Suprapubic skin (tissue), 4 donors: ENCODE results near the gene COL15A1. TPM values are rescaled to one million over a fixed set of nuclear protein-coding genes. Genes with fewer than 3 reads are reported as not detected.

ENCODE experiments used
- DNase-seq, 2 donors: peaks; one replicate each; pipeline ENCODE4 v3.0.0-alpha.2; 2019; ENCODE audit warnings: low spot score in 2 of 2
- H3K27ac ChIP-seq: fragments of 200-600 bp; sonication (generic); one replicate; pipeline ENCODE4 v1.5.1; 2019
- H3K27me3 ChIP-seq: fragments of 200-600 bp; sonication (generic); one replicate; pipeline ENCODE4 v1.5.1; 2019
- H3K36me3 ChIP-seq: fragments of 200-600 bp; sonication (generic); one replicate; pipeline ENCODE4 v1.5.1; 2019
- H3K4me1 ChIP-seq: fragments of 200-600 bp; sonication (generic); one replicate; pipeline ENCODE4 v1.5.1; 2019
- H3K4me3 ChIP-seq: fragments of 200-600 bp; sonication (generic); one replicate; pipeline ENCODE4 v1.5.1; 2019; ENCODE audit warnings: mild to moderate bottlenecking
- H3K9me3 ChIP-seq: fragments of 200-600 bp; sonication (generic); one replicate; pipeline ENCODE4 v1.5.1; 2019
- EP300 ChIP-seq: sonication (generic); formaldehyde crosslinking; IDR thresholded peaks from one replicate; pipeline ENCODE4 v1.6.1; 2017; ENCODE audit warnings: antibody characterized with exemption
- POLR2A ChIP-seq, 2 donors: fragments of 450-650 bp; IDR thresholded peaks; one replicate each; pipeline ENCODE4 v1.6.1; 2017; ENCODE audit warnings: antibody characterized with exemption in 2 of 2, mild to moderate bottlenecking in 2 of 2, moderate library complexity in 2 of 2
- POLR2AphosphoS5 ChIP-seq, 3 donors: sonication (generic); formaldehyde crosslinking; IDR thresholded peaks; one replicate each; pipeline ENCODE4 v1.6.1; 2017; ENCODE audit warnings: antibody characterized with exemption in 3 of 3
- WGBS: methylation state at CpG from one replicate; pipeline ENCODE4 v1.1.5; 2018; 5-methylcytosine and 5-hydroxymethylcytosine counted together
- total RNA-seq, 4 donors: library from RNA; depleted of rRNA; stranded (reverse); fragments of >200 nt; gene quantifications; one replicate each; pipeline ENCODE4 v1.1.0, GENCODE V29; 2016
- TF ChIP-seq, protein P1 (sequence below), 2 donors: fragments of 200-600 bp in 1 of 2; fragments of 450-650 bp in 1 of 2; sonication (generic) in 1 of 2; IDR thresholded peaks; one replicate each; pipeline ENCODE4 v1.5.1; 2016 to 2019; ENCODE audit warnings: antibody characterized with exemption in 2 of 2, mild to moderate bottlenecking in 1 of 2, moderate library complexity in 1 of 2

COL15A1 gene
- total RNA-seq, 4 donors from 2014 or later = 8.0 to 15.0 (median 9.3) TPM

- WGBS = 87% methylated on average over 8 of the region's 8 CpGs
- no peaks in the 10 kb centered on the region for H3K9me3 ChIP-seq
These were observed 130.5 kb downstream of the COL15A1 start for GRCh38 chr9:99073985-99074901.

GRCh38 chr9:99074902-99075245, 131.2 kb downstream of the COL15A1 start:
- H3K9me3 ChIP-seq = no peaks in the 10 kb centered on the region
- no peak for DNase-seq
- no peaks in the 10 kb centered on the region for H3K27me3 ChIP-seq
- no peak for TF ChIP-seq POLR2AphosphoS5 (IDR thresholded peaks at IDR 0.05)
- TF ChIP-seq EP300 = no peak
- TF ChIP-seq, protein P1, sequence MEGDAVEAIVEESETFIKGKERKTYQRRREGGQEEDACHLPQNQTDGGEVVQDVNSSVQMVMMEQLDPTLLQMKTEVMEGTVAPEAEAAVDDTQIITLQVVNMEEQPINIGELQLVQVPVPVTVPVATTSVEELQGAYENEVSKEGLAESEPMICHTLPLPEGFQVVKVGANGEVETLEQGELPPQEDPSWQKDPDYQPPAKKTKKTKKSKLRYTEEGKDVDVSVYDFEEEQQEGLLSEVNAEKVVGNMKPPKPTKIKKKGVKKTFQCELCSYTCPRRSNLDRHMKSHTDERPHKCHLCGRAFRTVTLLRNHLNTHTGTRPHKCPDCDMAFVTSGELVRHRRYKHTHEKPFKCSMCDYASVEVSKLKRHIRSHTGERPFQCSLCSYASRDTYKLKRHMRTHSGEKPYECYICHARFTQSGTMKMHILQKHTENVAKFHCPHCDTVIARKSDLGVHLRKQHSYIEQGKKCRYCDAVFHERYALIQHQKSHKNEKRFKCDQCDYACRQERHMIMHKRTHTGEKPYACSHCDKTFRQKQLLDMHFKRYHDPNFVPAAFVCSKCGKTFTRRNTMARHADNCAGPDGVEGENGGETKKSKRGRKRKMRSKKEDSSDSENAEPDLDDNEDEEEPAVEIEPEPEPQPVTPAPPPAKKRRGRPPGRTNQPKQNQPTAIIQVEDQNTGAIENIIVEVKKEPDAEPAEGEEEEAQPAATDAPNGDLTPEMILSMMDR (IDR thresholded peaks at IDR 0.05) = no peak
- no peak for TF ChIP-seq POLR2A (IDR thresholded peaks at IDR 0.05)
- WGBS = 83% methylated on average over 3 of the region's 3 CpGs
- H3K36me3 ChIP-seq = no peaks in the 10 kb centered on the region
- H3K4me3 ChIP-seq = no peak overlapping the region
- H3K27ac ChIP-seq = no peak overlapping the region
- peaks cover 8% of the 10 kb centered on the region for H3K4me1 ChIP-seq

More at GRCh38 chr9:99073985-99074901, 130.5 kb downstream of the COL15A1 start:
- Histone ChIP-seq H3K27ac (no peak overlapping the region), H3K36me3 (no peaks in the 10 kb centered on the region), H3K4me3 (no peak overlapping the region), H3K27me3 (no peaks in the 10 kb centered on the region), H3K4me1 (peaks cover 8% of the 10 kb centered on the region)
- DNase-seq = no peak
- TF ChIP-seq POLR2A (IDR thresholded peaks at IDR 0.05) = no peak
- TF ChIP-seq EP300 = no peak
- no peak for TF ChIP-seq POLR2AphosphoS5 (IDR thresholded peaks at IDR 0.05)
- TF ChIP-seq, protein P1 (IDR thresholded peaks at IDR 0.05) = no peak

DNA sequence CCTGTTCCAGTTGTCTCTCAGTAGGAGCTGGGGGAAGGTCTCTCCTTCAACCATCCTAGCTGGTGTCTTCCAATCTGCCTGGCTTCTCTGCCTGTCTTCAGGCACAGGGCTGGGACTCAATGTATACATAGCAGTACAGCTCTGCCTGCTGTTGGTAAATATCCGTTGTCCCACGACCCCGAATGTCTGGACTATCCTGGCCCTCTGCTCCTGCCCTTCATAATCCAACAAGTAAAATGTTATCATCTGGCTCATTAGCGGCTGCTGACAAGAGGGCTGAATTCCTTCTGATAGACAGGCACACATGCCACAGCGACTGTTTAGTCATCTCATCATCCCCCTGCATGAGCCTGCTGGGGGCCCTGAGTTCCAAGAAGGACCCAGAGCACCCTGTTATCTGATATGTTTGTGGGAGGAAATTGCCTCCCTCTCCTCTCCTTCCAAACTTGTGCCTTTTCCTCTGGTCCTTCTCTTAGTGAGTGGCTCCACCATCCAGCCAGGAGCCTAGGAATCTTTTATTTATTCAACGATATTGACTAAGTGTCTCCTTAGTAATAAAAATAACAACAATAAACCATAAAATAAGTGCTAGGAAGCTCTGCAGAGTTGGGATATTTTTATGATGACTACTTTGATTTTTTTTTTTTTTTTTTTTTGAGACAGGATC, 131.7 kb downstream of the COL15A1 start:
- DNase-seq = no peak
- peaks cover 8% of the 10 kb centered on the region for H3K4me1 ChIP-seq
- no peak overlapping the region for H3K4me3 ChIP-seq
- H3K36me3 ChIP-seq = no peaks in the 10 kb centered on the region
- H3K9me3 ChIP-seq = no peaks in the 10 kb centered on the region
- H3K27me3 ChIP-seq = no peaks in the 10 kb centered on the region
- H3K27ac ChIP-seq = no peak overlapping the region
- WGBS = 61% methylated on average over 6 of the region's 6 CpGs
- no peak for TF ChIP-seq EP300
- TF ChIP-seq, protein P1 (IDR thresholded peaks at IDR 0.05) = no peak
- TF ChIP-seq POLR2AphosphoS5 (IDR thresholded peaks at IDR 0.05) = no peak
- TF ChIP-seq POLR2A (IDR thresholded peaks at IDR 0.05) = no peak

- H3K27ac ChIP-seq = no peak overlapping the region
- no peaks in the 10 kb centered on the region for H3K9me3 ChIP-seq
- WGBS = 89% methylated on average over 4 of the region's 4 CpGs
- H3K36me3 ChIP-seq = no peaks in the 10 kb centered on the region
- H3K27me3 ChIP-seq = no peaks in the 10 kb centered on the region
- TF ChIP-seq, protein P1 (IDR thresholded peaks at IDR 0.05) = no peak
- TF ChIP-seq POLR2A (IDR thresholded peaks at IDR 0.05) (no peak), POLR2AphosphoS5 (IDR thresholded peaks at IDR 0.05) (no peak), EP300 (no peak)
- DNase-seq = no peak
- H3K4me3 ChIP-seq = no peak overlapping the region
- peaks cover 8% of the 10 kb centered on the region for H3K4me1 ChIP-seq
These were observed 132.3 kb downstream of the COL15A1 start for GRCh38 chr9:99076030-99076429.
